SU-DHL-6 (cell line): ENCODE results near the gene QTRT2.

Source experiments
- H2AFZ ChIP-seq: fragments of 200-600 bp; sonication (generic); 2 replicates; pipeline ENCODE4 v1.6.1; 2014; ENCODE audit warnings: low read depth, mild to moderate bottlenecking, moderate library complexity, mixed read lengths, antibody characterized with exemption, low read length; ENCODE audit not compliant: severe bottlenecking
- H3F3A ChIP-seq: fragments of 200-600 bp; shearing (Covaris generic); 2 replicates; pipeline ENCODE4 v1.6.0; 2016; ENCODE audit warnings: antibody characterized with exemption, mild to moderate bottlenecking; ENCODE audit not compliant: insufficient read depth
- H3K27ac ChIP-seq: fragments of 200-600 bp; sonication (generic); 2 replicates; pipeline ENCODE4 v1.5.1; 2016; ENCODE audit warnings: low read depth, mild to moderate bottlenecking, low read length, moderate library complexity, mixed read lengths
- H3K27me3 ChIP-seq: fragments of 200-600 bp; sonication (generic), shearing (Covaris generic); 2 replicates; pipeline ENCODE4 v1.6.0; 2014; ENCODE audit warnings: mild to moderate bottlenecking, low read length
- H3K36me3 ChIP-seq: fragments of 200-600 bp; sonication (generic); 2 replicates; pipeline ENCODE4 v1.6.1; 2014; ENCODE audit warnings: mild to moderate bottlenecking, low read length, mixed read lengths
- H3K4me2 ChIP-seq: fragments of 300-600, 200-600 bp; shearing (Covaris generic), sonication (generic); 2 replicates; pipeline ENCODE4 v1.6.0; 2014; ENCODE audit warnings: low read length, low read depth, mild to moderate bottlenecking; ENCODE audit not compliant: poor library complexity, severe bottlenecking
- H3K4me3 ChIP-seq: fragments of 200-600 bp; sonication (generic); 2 replicates; pipeline ENCODE4 v1.5.1; 2014; ENCODE audit warnings: antibody characterized with exemption, low read length, mild to moderate bottlenecking, mixed read lengths; ENCODE audit not compliant: insufficient read depth, poor library complexity, severe bottlenecking
- H3K79me2 ChIP-seq: fragments of 200-600 bp; sonication (generic); 2 replicates; pipeline ENCODE4 v1.6.1; 2014; ENCODE audit warnings: mild to moderate bottlenecking, low read length, moderate library complexity; ENCODE audit not compliant: insufficient read depth
- H3K9ac ChIP-seq: fragments of 200-600 bp; sonication (generic); 2 replicates; pipeline ENCODE4 v1.7.0; 2014; ENCODE audit warnings: mild to moderate bottlenecking, low read length
- H3K9me2 ChIP-seq: fragments of 200-600 bp; sonication (generic); replicated peaks from 2 replicates; pipeline ENCODE4 v1.6.1; 2014; ENCODE audit warnings: low read length; ENCODE audit not compliant: insufficient read depth
- H3K9me3 ChIP-seq: fragments of 200-600 bp; sonication (generic); 2 replicates; pipeline ENCODE4 v1.6.1; 2014; ENCODE audit warnings: low read length, mixed read lengths; ENCODE audit not compliant: insufficient read depth
- H4K20me1 ChIP-seq: fragments of 200-600 bp; sonication (generic); 2 replicates; pipeline ENCODE4 v1.6.1; 2014; ENCODE audit warnings: low read depth, mild to moderate bottlenecking, antibody characterized with exemption, low read length, moderate library complexity, mixed read lengths
- EZH2phosphoT487 ChIP-seq: fragments of 200-600 bp; sonication (generic), shearing (Covaris generic); conservative IDR thresholded peaks from 2 replicates; pipeline ENCODE4 v1.6.1; 2018; ENCODE audit warnings: mild to moderate bottlenecking, antibody characterized with exemption, low read length, moderate library complexity, mixed read lengths
- TF ChIP-seq, protein P1 (sequence below): fragments of 200-600 bp; sonication (generic); IDR thresholded peaks from one replicate; pipeline ENCODE4 v1.5.1; 2017; ENCODE audit warnings: antibody characterized with exemption, mild to moderate bottlenecking, low read length, moderate library complexity; ENCODE audit not compliant: insufficient read depth, poor library complexity, severe bottlenecking

The QTRT2 gene

GRCh38 chr3:114133947-114134346, 77.4 kb downstream of the QTRT2 start:
- Histone ChIP-seq H3F3A (no peaks in the 10 kb centered on the region), H2AFZ (no peak overlapping the region), H3K36me3 (no peaks in the 10 kb centered on the region), H3K27me3 (no peaks in the 10 kb centered on the region), H3K9me2 (no peaks in the 10 kb centered on the region), H4K20me1 (no peaks in the 10 kb centered on the region), H3K27ac (no peak overlapping the region), H3K9ac (no peak overlapping the region), H3K9me3 (no peaks in the 10 kb centered on the region), H3K4me3 (no peak overlapping the region), H3K4me2 (no peak overlapping the region), H3K79me2 (no peaks in the 10 kb centered on the region)
- TF ChIP-seq EZH2phosphoT487, result no peak
- TF ChIP-seq, protein P1, sequence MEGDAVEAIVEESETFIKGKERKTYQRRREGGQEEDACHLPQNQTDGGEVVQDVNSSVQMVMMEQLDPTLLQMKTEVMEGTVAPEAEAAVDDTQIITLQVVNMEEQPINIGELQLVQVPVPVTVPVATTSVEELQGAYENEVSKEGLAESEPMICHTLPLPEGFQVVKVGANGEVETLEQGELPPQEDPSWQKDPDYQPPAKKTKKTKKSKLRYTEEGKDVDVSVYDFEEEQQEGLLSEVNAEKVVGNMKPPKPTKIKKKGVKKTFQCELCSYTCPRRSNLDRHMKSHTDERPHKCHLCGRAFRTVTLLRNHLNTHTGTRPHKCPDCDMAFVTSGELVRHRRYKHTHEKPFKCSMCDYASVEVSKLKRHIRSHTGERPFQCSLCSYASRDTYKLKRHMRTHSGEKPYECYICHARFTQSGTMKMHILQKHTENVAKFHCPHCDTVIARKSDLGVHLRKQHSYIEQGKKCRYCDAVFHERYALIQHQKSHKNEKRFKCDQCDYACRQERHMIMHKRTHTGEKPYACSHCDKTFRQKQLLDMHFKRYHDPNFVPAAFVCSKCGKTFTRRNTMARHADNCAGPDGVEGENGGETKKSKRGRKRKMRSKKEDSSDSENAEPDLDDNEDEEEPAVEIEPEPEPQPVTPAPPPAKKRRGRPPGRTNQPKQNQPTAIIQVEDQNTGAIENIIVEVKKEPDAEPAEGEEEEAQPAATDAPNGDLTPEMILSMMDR, result no peak
